C1 segment of cervical spinal cord (tissue), 14 donors: ENCODE data around the gene CCDC18.
A peak's percentile ranks its signal among the peaks of the same experiment; 100 is the strongest.

Source experiments
- DNase-seq, 14 donors: peaks; one replicate each; lab custom pipeline; 2025; lab: John Stamatoyannopoulos, UW

CCDC18 gene

GRCh38 chr1:93302078-93302477 lies 121.6 kb downstream of the CCDC18 start:
- no peak for DNase-seq

DNA sequence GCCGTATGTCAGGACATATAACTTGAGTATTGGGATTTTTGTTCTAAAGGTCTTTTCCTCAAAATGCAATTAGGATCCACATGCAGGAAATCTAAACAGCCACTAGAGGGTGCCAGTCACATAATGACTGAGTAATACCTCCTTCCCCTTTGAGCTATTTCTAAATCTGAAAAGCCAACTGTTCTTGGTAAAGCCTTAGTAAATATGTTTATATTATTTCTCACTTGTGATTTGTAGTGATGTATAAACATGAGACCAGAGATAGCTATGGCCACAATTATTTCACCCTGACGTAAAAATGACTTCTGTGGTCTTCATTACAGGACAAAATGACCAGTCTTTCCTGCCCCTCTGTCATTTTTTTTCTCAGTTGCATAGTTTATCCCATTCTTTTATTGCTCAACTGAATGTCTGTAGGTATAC lies 124.2 kb downstream of the CCDC18 start:
- DNase-seq: peak in 5 of 14 donors; percentile 0 to 12 (median 4)

- no peak for DNase-seq
These were observed 126.4 kb downstream of the CCDC18 start for GRCh38 chr1:93306920-93307319.

GRCh38 chr1:93313026-93313425 lies 132.5 kb downstream of the CCDC18 start:
- DNase-seq: no peak

- DNase-seq: peak in 7 of 14 donors; percentile 7 to 33 (median 15)
These were observed 136.7 kb downstream of the CCDC18 start for GRCh38 chr1:93317207-93317606.

GRCh38 chr1:93317943-93318342 lies 137.4 kb downstream of the CCDC18 start:
- DNase-seq: no peak

DNA sequence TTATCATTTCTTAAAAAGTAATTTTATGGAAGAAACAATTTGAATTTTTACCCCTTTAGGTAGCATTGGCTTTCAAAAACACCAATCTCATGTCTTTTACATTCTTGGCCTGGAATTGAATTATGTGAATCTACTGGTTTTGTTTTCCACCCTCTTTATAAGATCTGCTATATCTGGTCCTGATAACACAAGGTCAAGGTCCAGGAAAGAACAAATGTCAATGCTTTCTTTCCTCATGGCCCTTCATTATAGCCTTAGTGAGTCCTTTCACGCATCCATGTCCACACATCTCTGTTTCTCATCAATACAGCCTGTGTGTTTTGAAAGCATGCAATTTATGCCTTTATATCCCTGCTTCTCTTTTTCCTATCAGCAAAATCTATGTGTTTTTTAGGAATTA lies 141.2 kb downstream of the CCDC18 start:
- DNase-seq: no peak

DNA sequence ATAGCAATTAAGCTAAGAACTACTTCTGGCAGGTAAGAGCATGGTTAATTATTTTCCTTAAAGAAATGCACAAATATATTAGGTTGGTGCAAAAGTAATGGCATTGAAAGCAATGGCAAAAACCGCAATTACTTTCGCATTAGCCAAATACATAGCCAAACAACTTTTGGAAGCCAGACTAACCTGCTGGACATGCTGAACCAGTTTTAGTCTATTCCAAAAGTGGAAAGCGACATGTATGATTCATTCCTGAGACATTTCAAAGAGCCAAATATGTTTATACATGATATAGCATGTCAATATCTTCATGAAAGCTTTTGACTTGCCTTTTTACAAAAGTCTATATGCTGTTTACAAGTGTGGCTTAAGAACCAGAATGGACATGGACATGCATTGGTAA lies 141.8 kb downstream of the CCDC18 start:
- no peak for DNase-seq

DNA sequence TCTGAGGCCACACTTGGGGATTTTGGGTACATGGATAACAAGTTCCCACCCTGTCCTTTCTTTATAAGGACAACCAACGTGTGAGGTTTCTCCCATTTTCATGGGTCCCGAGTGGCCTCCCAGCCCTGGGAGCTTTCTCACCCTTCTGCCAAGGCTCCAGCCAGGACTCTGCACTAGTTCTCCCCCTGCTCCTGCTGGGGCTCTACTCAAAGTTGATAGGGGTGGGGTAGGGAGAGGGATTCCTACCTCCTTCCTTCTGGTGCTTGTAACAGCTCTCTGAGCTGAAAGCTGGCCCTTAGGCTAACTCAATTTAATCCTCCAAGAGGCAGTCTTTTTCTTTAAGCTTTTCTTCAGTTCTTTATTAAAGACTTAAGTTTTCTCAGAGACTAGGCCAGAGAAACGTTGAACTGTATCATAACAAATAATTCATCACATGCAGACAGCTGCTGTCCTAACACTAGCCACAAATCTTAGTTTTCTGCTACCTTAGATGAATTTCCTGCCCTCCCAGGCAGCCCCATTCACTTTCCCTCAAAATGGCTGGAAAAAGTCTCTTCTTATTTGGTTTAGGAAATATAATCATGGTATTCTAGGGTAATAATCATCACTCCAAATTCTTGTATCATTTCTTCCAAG lies 142.8 kb downstream of the CCDC18 start:
- no peak for DNase-seq

DNA sequence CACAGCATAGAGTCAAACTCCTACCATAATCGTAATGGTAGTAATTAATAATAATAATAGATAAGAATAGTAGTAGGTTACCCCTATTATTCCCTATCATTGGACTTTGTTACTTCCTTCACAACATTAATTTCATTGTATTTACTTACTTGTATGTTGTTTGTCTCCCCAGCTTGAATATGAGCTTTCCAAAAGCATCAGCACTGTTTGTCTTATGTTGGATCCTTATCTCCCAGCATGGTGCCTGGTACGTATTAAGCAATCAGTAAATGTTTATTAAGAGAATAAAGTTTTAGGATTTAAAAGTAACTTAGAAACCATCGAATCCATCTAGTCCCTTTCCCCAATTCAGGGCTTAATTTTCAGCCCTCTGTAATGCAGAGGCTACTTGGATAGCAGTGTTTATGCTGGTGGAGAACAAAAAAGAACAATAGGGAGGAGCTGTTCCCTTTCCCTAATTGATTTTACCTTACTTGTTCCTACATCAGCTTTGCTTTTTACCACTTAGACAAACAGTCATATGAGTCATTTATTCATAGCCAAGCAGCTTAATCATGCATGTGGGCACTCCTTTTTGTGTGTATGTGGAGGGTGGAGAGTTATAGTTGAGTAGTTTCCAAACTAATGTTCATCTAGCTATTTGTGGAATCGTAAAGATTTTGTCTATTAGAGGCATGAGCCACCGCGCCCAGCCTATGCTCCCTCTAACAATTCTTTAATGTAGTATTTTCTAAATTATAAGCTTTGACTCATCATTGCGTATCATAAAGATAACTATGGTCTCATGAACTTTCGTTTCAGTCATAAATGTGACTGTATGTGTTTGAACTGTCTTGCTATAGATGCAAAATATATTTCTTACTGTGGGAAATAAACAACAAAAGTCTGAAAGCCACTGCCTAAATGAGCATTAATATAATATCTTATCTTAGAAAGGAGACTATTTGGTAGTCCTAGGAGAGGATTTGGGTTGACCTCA lies 144.3 kb downstream of the CCDC18 start:
- DNase-seq: no peak
